Ammon's horn (tissue), 1 donor: Measurements from ENCODE around the gene GKAP1.
A peak's percentile ranks its signal among the peaks of the same experiment; 100 is the strongest.
"Not testable (repeated sequence)": the region's sequence is repeated elsewhere in the genome, so short reads cannot be mapped to it uniquely, and the experiment has no call there.

ENCODE experiments used
- DNase-seq: peaks from one replicate; pipeline ENCODE4 v3.0.0-alpha.2; 2016; ENCODE audit warnings: low spot score

Gene GKAP1

GRCh38 chr9:83728591-83729368, 88.8 kb downstream of the GKAP1 start:
- not testable (repeated sequence) for DNase-seq

- DNase-seq = no peak
Measured at GRCh38 chr9:83724436-83724835, 93.1 kb downstream of the GKAP1 start.

GRCh38 chr9:83722726-83723495, 94.7 kb downstream of the GKAP1 start:
- no peak for DNase-seq

- DNase-seq = no peak
Measured at GRCh38 chr9:83721509-83721908, 96.1 kb downstream of the GKAP1 start.

- no peak for DNase-seq
Measured at GRCh38 chr9:83715794-83716193, 101.8 kb downstream of the GKAP1 start.

GRCh38 chr9:83715221-83715620, 102.3 kb downstream of the GKAP1 start:
- no peak for DNase-seq

- DNase-seq = no peak
Measured at GRCh38 chr9:83714329-83714728, 103.2 kb downstream of the GKAP1 start.

GRCh38 chr9:83708515-83709158, 108.9 kb downstream of the GKAP1 start:
- peak; percentile 73 for DNase-seq

GRCh38 chr9:83707768-83708514, 109.6 kb downstream of the GKAP1 start, which contains the start of gene UBQLN1:
TSS of gene UBQLN1 (minus strand) at chr9:83707958. CDS start at chr9:83707679, 279 bp downstream.
- DNase-seq = peak; percentile 92

GRCh38 chr9:83707518-83707767, 110.1 kb downstream of the GKAP1 start:
- no peak for DNase-seq

- peak; percentile 33 for DNase-seq
Measured at GRCh38 chr9:83706676-83707517, 110.7 kb downstream of the GKAP1 start.

- not testable (repeated sequence) for DNase-seq
Measured at GRCh38 chr9:83705219-83705651, 112.3 kb downstream of the GKAP1 start.

- no peak for DNase-seq
Measured at GRCh38 chr9:83701769-83702168, 115.8 kb downstream of the GKAP1 start.

GRCh38 chr9:83701286-83701685, 116.3 kb downstream of the GKAP1 start:
- no peak for DNase-seq

GRCh38 chr9:83699615-83700014, 118.0 kb downstream of the GKAP1 start:
- no peak for DNase-seq

- no peak for DNase-seq
Measured at GRCh38 chr9:83698976-83699585, 118.5 kb downstream of the GKAP1 start.

- DNase-seq = no peak
Measured at GRCh38 chr9:83691492-83691891, 126.1 kb downstream of the GKAP1 start.
